Omental fat pad (tissue), 4 donors: ENCODE results near the gene VDAC1. TPM values are rescaled to one million over a fixed set of nuclear protein-coding genes. Genes with fewer than 3 reads are reported as not detected.

Experiments
- ATAC-seq: fragments of 150-250 bp; one replicate; pipeline ENCODE4 v1.9.1; 2016; ENCODE audit warnings: mild to moderate bottlenecking, moderate library complexity; ENCODE audit not compliant: low FRiP score
- DNase-seq: peaks from one replicate; pipeline ENCODE4 v3.0.0-alpha.2; 2019; ENCODE audit warnings: low spot score
- CTCF ChIP-seq, 3 donors: fragments of 450-650 bp; IDR thresholded peaks; one replicate each; pipeline ENCODE4 v1.5.1; 2016 to 2017; ENCODE audit warnings: antibody characterized with exemption in 3 of 3, mild to moderate bottlenecking in 3 of 3, moderate library complexity in 2 of 3
- total RNA-seq, 4 donors: library from RNA; depleted of rRNA; stranded (reverse); fragments of >200 nt; gene quantifications; one replicate each; pipeline ENCODE4 v1.1.0, GENCODE V29; 2016

The VDAC1 gene
- total RNA-seq, 4 donors from 2014 or later, result 83.4 to 182 (median 150) TPM

- DNase-seq (no peak), ATAC-seq (no peak)
- TF ChIP-seq CTCF (IDR thresholded peaks at IDR 0.05), result no peak
Observed at GRCh38 chr5:134000696-134001453, 3.9 kb downstream of the VDAC1 start.

GRCh38 chr5:134000091-134000511 is 4.7 kb downstream of the VDAC1 start:
- DNase-seq (no peak), ATAC-seq (no peak)
- no peak for TF ChIP-seq CTCF (IDR thresholded peaks at IDR 0.05)

- no peak for ATAC-seq
- DNase-seq, result no peak
- TF ChIP-seq CTCF (IDR thresholded peaks at IDR 0.05), result no peak
Observed at GRCh38 chr5:133998807-133999206, 6.0 kb downstream of the VDAC1 start.

GRCh38 chr5:133998042-133998441 is 6.7 kb downstream of the VDAC1 start:
- TF ChIP-seq CTCF (IDR thresholded peaks at IDR 0.05), result no peak
- ATAC-seq (no peak), DNase-seq (no peak)

GRCh38 chr5:133996683-133997252 is 8.0 kb downstream of the VDAC1 start:
- TF ChIP-seq CTCF (IDR thresholded peaks at IDR 0.05), result no peak
- ATAC-seq (no peak), DNase-seq (no peak)

- ATAC-seq (no peak), DNase-seq (no peak)
- no peak for TF ChIP-seq CTCF (IDR thresholded peaks at IDR 0.05)
Observed at GRCh38 chr5:133995883-133996563, 8.8 kb downstream of the VDAC1 start.
